TTC549 (cell line): Measurements from ENCODE around the gene TGM2.

Source experiments
- FAIRE-seq: peaks from 2 replicates; lab custom pipeline; 2012; peaks lifted over from hg19 to GRCh38; lab: Jason Lieb, UNC

The TGM2 gene

GRCh38 chr20:38165089-38165965 lies at the start of gene TGM2:
TSS of gene TGM2 (minus strand) at chr20:38165270. CDS start at chr20:38165198, 72 bp downstream.
- no peak for FAIRE-seq

- no peak for FAIRE-seq
Measured at GRCh38 chr20:38214256-38215193, 49.5 kb upstream of the TGM2 start.

- no peak for FAIRE-seq
Measured at GRCh38 chr20:38213607-38213940, 48.5 kb upstream of the TGM2 start.

GRCh38 chr20:38212806-38213606 lies 47.9 kb upstream of the TGM2 start:
- FAIRE-seq, result no peak

GRCh38 chr20:38211200-38212097 lies 46.4 kb upstream of the TGM2 start:
- no peak for FAIRE-seq

- no peak for FAIRE-seq
Measured at GRCh38 chr20:38210741-38211140, 45.7 kb upstream of the TGM2 start.

- no peak for FAIRE-seq
Measured at GRCh38 chr20:38209736-38210405, 44.8 kb upstream of the TGM2 start.

GRCh38 chr20:38209054-38209675 lies 44.1 kb upstream of the TGM2 start:
- no peak for FAIRE-seq

- no peak for FAIRE-seq
Measured at GRCh38 chr20:38208523-38208922, 43.5 kb upstream of the TGM2 start.

GRCh38 chr20:38208088-38208487 lies 43.0 kb upstream of the TGM2 start:
- FAIRE-seq, result no peak

- no peak for FAIRE-seq
Measured at GRCh38 chr20:38207621-38208020, 42.6 kb upstream of the TGM2 start.

GRCh38 chr20:38205001-38205400 lies 39.9 kb upstream of the TGM2 start:
- no peak for FAIRE-seq

GRCh38 chr20:38203981-38204357 lies 38.9 kb upstream of the TGM2 start:
- FAIRE-seq, result no peak

- FAIRE-seq, result no peak
Measured at GRCh38 chr20:38203337-38203980, 38.4 kb upstream of the TGM2 start.

GRCh38 chr20:38202982-38203293 lies 37.9 kb upstream of the TGM2 start:
- no peak for FAIRE-seq

GRCh38 chr20:38202153-38202981 lies 37.3 kb upstream of the TGM2 start:
- FAIRE-seq, result no peak

GRCh38 chr20:38201356-38201755 lies 36.3 kb upstream of the TGM2 start:
- FAIRE-seq, result no peak

GRCh38 chr20:38200646-38201045 lies 35.6 kb upstream of the TGM2 start:
- FAIRE-seq, result no peak
